ENCODE data around the gene ULK4.

ULK4 gene

DNA sequence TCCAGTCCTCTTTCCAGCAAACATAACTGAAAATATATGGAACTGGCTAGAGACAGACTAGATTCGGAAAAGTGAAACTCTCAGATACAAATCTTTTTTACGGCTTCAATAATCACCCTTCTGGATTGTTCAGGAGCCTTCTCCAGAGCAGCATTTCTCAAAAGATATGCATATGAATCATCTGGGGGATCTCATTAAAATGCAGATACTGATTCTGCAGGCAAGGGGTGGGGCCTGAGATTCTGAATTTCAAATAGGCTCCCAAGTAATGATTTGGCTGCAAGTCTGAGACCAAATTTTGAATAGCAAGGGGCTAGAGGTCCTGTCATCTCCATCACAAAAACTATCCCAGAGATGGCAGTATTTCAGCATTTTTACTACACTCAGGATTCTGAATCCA, 597.2 kb downstream of the ULK4 start (continued):
- TF ChIP-seq ZFP37 (tag by site-specific recombination; IDR thresholded peaks at IDR 0.05) = no peak
- TF ChIP-seq ZNF157 (tag by site-specific recombination; IDR thresholded peaks at IDR 0.05) = no peak
- no peak for TF ChIP-seq ZNF426 (tag by site-specific recombination; IDR thresholded peaks at IDR 0.05)
- no peak for TF ChIP-seq REPIN1 (tag by site-specific recombination; IDR thresholded peaks at IDR 0.05; ENCODE audit: low read depth)
- no peak for TF ChIP-seq ZNF548 (tag by site-specific recombination; IDR thresholded peaks at IDR 0.05)
- no peak for TF ChIP-seq ZNF24 (tag by site-specific recombination; IDR thresholded peaks at IDR 0.05)

DNA sequence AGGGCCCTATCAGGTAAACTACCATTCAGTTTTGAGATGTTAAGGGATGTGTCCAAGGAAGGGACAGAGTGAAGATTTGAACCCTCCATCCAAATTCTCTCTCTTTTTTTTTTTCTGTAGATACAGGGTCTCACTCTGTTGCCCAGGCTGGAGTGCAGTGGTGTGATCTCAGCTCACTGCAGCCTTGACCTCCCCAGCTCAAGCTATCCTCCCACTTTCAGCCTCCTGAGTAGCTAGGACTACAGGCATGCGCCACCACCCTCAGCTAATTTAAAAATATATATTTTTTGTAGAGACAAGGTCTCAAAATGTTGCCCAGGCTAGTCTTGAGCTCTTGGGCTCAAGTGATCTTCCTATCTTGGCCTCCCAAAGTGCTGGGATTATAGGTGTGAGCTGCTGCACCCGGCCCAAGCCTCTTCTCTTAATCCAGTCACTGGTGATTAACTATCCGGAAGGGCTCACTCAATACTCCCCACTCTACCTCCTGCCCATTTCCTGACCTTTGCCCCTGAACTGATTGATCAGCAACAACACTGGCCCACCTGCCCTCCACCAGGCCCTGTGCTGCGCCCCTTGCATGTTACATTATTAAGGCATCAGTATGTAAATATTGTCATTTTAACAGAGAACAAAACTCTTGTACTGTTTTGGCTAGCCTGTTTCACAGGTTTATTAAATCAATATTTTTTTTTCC, 597.9 kb downstream of the ULK4 start:
- no peaks in the 10 kb centered on the region for H3K4me1 ChIP-seq (ENCODE audit: control insufficient read depth, insufficient read depth, low read length)
- CTCF ChIA-PET = no interaction called here
- TF ChIP-seq ZNF558 (tag by site-specific recombination; IDR thresholded peaks at IDR 0.05) (no peak), ZNF670 (tag by site-specific recombination; IDR thresholded peaks at IDR 0.05; ENCODE audit: low read depth) (no peak), ZNF561 (tag by site-specific recombination; IDR thresholded peaks at IDR 0.05; ENCODE audit: borderline replicate concordance) (no peak), ZNF571 (tag by site-specific recombination; IDR thresholded peaks at IDR 0.05) (no peak)

DNA sequence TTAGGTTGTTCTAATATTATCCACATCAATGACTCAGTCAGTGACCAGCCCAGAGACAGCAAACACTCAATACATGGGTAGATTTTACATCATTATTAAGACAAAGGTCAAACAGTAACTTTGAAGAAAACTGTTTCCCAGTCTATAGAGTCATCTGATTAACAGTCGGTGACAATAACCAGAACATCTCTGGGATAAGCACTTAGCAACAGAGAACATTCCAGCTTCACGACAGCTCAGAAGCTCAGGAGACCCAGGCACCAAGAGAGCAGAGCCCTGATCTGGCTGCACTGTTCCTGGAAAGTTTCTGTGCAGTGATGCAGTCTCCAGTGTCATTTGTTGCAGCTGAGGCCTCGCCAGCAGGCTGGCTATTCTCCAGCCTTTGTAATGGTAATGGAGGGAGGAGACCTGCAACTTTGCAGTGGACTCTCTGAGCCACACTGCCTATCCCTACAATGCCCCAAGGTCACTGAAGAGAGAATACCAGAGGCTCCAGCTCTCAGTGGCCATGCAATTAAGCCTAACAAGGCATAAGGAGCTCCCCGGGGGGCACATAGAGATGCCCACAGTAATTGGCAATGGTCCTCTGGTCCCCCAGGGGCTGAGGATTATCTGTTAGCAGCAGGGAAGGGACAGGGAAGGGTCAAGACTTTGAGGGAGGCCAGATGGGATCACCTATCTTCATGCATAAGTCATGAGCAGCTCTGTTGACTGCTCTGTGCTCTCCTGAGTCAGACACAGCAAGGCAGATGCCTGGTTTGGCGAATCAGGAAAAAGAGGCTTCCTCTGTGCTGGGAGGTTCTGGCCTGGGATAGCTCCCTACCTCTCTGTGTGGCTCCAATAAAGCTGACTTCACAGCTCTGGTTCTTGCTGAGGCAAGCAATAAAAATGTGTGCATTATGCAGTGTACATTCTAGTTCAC, 599.0 kb downstream of the ULK4 start:
- ChIA-PET CTCF (no interaction called here), POLR2A (no interaction called here)
- Histone ChIP-seq H3K27ac (ENCODE audit: extremely low read depth, low read depth, low read length) (no peak overlapping the region), H3K4me1 (ENCODE audit: control insufficient read depth, insufficient read depth, low read length) (no peaks in the 10 kb centered on the region), H3K9me3 (ENCODE audit: control insufficient read depth, insufficient read depth, low read depth, low read length) (no peaks in the 10 kb centered on the region), H3K4me3 (ENCODE audit: low read depth, low read length) (no peak overlapping the region), H3K36me3 (ENCODE audit: control insufficient read depth in 2 of 2, insufficient read depth in 1 of 2, low read length in 2 of 2) (no peaks in the 10 kb centered on the region)
- peak; percentile 98 for TF ChIP-seq ZIC2 (tag by site-specific recombination; IDR thresholded peaks at IDR 0.05)
- TF ChIP-seq ZNF610 (tag by site-specific recombination; IDR thresholded peaks at IDR 0.05; ENCODE audit: borderline replicate concordance) = no peak
- no peak for TF ChIP-seq ZNF175 (tag by site-specific recombination; IDR thresholded peaks at IDR 0.05)
- peak; percentile 34; the same call in 1 of the 2 replicates for TF ChIP-seq ZNF423 (tag by site-specific recombination; IDR thresholded peaks at IDR 0.05)
- TF ChIP-seq GLIS1 (tag by site-specific recombination; IDR thresholded peaks at IDR 0.05) = peak; percentile 93
- peak; percentile 84 for TF ChIP-seq ZBTB17 (tag by site-specific recombination; IDR thresholded peaks at IDR 0.05)

More for the DNA sequence above, 597.9 kb downstream of the ULK4 start:
- Histone ChIP-seq H3K36me3 (ENCODE audit: control insufficient read depth in 2 of 2, insufficient read depth in 1 of 2, low read length in 2 of 2) (no peaks in the 10 kb centered on the region), H3K27ac (ENCODE audit: extremely low read depth, low read depth, low read length) (no peak overlapping the region), H3K9me3 (ENCODE audit: control insufficient read depth, insufficient read depth, low read depth, low read length) (no peaks in the 10 kb centered on the region), H3K4me3 (ENCODE audit: low read depth, low read length) (no peak overlapping the region)
- POLR2A ChIA-PET = no interaction called here

DNA sequence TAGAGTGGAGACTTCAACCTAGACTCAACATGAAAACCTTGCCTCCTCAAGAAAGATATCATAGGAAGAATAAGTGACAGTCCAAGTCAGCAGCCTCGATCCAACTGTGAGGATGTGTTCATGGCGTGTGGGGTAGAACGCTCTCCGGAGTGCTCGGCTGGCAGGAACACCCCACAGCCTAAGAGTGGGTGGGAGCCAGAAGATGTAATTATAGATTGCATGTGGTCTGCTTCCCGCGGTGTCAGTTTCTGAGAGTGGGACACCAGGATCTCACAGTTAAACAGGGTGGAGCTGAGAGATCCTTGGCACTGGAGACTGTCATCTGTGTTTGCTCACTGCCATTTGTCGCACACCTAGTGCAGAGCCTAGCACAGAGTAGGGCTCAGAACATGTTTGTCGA, 604.6 kb downstream of the ULK4 start:
- Histone ChIP-seq H3K9me3 (ENCODE audit: control insufficient read depth, insufficient read depth, low read depth, low read length) (no peaks in the 10 kb centered on the region), H3K27ac (ENCODE audit: extremely low read depth, low read depth, low read length) (no peak overlapping the region), H3K4me3 (ENCODE audit: low read depth, low read length) (no peak overlapping the region), H3K36me3 (ENCODE audit: control insufficient read depth in 2 of 2, insufficient read depth in 1 of 2, low read length in 2 of 2) (no peaks in the 10 kb centered on the region), H3K4me1 (ENCODE audit: control insufficient read depth, insufficient read depth, low read length) (no peaks in the 10 kb centered on the region)
- TF ChIP-seq ZIC2 (tag by site-specific recombination; IDR thresholded peaks at IDR 0.05) = peak; percentile 57
- TF ChIP-seq, protein P1, sequence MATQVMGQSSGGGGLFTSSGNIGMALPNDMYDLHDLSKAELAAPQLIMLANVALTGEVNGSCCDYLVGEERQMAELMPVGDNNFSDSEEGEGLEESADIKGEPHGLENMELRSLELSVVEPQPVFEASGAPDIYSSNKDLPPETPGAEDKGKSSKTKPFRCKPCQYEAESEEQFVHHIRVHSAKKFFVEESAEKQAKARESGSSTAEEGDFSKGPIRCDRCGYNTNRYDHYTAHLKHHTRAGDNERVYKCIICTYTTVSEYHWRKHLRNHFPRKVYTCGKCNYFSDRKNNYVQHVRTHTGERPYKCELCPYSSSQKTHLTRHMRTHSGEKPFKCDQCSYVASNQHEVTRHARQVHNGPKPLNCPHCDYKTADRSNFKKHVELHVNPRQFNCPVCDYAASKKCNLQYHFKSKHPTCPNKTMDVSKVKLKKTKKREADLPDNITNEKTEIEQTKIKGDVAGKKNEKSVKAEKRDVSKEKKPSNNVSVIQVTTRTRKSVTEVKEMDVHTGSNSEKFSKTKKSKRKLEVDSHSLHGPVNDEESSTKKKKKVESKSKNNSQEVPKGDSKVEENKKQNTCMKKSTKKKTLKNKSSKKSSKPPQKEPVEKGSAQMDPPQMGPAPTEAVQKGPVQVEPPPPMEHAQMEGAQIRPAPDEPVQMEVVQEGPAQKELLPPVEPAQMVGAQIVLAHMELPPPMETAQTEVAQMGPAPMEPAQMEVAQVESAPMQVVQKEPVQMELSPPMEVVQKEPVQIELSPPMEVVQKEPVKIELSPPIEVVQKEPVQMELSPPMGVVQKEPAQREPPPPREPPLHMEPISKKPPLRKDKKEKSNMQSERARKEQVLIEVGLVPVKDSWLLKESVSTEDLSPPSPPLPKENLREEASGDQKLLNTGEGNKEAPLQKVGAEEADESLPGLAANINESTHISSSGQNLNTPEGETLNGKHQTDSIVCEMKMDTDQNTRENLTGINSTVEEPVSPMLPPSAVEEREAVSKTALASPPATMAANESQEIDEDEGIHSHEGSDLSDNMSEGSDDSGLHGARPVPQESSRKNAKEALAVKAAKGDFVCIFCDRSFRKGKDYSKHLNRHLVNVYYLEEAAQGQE (tag by site-specific recombination; IDR thresholded peaks at IDR 0.05) = no peak
- TF ChIP-seq, protein P2, sequence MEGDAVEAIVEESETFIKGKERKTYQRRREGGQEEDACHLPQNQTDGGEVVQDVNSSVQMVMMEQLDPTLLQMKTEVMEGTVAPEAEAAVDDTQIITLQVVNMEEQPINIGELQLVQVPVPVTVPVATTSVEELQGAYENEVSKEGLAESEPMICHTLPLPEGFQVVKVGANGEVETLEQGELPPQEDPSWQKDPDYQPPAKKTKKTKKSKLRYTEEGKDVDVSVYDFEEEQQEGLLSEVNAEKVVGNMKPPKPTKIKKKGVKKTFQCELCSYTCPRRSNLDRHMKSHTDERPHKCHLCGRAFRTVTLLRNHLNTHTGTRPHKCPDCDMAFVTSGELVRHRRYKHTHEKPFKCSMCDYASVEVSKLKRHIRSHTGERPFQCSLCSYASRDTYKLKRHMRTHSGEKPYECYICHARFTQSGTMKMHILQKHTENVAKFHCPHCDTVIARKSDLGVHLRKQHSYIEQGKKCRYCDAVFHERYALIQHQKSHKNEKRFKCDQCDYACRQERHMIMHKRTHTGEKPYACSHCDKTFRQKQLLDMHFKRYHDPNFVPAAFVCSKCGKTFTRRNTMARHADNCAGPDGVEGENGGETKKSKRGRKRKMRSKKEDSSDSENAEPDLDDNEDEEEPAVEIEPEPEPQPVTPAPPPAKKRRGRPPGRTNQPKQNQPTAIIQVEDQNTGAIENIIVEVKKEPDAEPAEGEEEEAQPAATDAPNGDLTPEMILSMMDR (tag by site-specific recombination; IDR thresholded peaks at IDR 0.05) = no peak
- no peak for TF ChIP-seq KLF8 (tag by site-specific recombination; IDR thresholded peaks at IDR 0.05)
- TF ChIP-seq ZFHX2 (tag by site-specific recombination; conservative IDR thresholded peaks at IDR 0.05) = 0 out of 2 replicates have a peak, but pooled peaks have one; percentile 13
- no peak for TF ChIP-seq SCRT2 (tag by site-specific recombination; IDR thresholded peaks at IDR 0.05)
- ChIA-PET POLR2A (no interaction called here), CTCF (no interaction called here)
